NCI-H345 treated with DMSO at 0.1 percent for 48 hours (cell line): ENCODE measurements around the gene ENTPD6.
"Not testable (repeated sequence)": the region's sequence is repeated elsewhere in the genome, so short reads cannot be mapped to it uniquely, and the experiment has no call there.

Experiments
- DNase-seq: peaks from one replicate; lab custom pipeline; 2025; ENCODE audit not compliant: unreplicated experiment; lab: John Stamatoyannopoulos, UW

Gene ENTPD6

DNA sequence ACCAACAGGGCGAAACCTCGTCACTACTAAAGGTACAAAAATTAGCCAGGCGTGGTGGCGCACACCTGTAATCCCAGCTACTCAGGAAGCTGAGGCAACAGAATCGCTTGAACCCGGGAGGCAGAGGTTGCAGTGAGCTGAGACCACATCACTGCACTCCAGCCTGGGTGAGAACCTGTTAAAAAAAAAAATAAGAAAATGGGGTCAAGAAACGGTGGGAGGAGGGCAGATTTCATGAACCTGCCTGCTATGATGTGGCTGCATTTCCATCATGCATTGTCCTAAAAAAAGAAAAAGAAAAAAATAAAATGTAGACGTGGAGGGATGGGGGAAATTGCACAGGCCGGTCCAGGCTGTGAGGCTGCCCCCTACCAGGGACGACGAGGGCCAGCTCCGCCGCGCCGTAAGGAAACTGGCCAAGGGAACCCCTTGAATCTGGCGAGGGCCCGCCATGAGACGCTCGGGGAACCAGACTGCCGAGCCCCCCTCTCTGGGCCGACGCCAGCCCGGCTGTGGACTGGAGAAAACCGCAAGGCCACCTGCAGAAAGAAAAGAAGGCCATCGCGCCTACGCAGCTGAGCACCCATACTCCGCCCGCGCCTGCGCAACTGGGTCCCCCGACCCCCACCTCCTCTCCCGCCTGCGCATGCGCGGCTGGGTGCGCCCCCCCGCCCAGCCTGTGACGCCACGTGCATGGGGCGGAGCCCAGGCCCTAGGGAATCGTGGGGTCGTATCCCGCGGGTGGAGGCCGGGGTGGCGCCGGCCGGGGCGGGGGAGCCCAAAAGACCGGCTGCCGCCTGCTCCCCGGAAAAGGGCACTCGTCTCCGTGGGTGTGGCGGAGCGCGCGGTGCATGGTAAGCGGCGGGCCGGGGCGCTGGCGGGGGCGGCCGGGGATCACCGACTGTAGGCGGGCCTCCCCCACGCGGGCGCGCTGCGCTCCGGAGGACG, at the start of gene ENTPD6:
ENTPD6 (plus strand) TSS at position 699 of the 948 bp plus-strand sequence. CDS start 10,825 bp downstream, outside the sequence.
- peak; percentile 80 for DNase-seq

DNA sequence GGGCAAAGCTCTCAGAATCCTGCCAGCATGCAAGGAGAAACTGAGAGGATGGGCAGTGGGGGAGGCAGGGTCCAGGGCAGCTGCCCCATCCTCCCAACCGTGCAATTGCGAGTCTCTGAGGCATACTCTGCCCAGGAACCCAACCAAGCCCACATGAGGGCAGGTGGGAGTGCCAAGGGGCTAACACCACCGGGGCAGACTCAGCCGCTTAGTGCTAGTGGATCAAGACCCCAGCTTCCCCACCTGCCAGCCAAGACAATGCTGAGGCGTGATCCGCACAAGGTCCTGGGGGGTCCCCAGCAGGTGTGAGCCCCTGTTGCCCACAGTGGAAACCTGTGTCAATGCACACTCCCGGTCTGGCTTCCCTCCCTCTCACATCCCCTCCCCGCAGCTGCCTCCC, 48.5 kb upstream of the ENTPD6 start:
- DNase-seq = no peak

DNA sequence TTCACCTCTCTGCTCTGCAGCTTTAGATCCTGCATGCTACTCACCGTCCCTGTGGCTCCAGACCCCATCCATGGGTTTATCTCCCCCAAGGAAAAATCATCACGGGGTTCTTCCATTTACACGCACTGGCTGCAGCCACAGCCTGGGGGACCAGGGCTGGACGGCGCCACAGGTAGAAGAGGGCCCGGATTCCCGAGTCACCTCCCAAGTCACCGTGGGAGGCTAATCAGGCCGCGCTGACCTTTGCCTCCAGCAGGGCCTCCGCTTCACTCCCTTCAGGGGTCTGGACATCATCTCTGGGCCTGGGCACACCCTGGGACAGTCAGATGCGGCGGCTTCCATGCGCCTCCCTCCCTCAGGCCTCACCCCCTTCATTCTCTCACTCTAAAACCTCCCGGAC, 47.8 kb upstream of the ENTPD6 start:
- DNase-seq = no peak

DNA sequence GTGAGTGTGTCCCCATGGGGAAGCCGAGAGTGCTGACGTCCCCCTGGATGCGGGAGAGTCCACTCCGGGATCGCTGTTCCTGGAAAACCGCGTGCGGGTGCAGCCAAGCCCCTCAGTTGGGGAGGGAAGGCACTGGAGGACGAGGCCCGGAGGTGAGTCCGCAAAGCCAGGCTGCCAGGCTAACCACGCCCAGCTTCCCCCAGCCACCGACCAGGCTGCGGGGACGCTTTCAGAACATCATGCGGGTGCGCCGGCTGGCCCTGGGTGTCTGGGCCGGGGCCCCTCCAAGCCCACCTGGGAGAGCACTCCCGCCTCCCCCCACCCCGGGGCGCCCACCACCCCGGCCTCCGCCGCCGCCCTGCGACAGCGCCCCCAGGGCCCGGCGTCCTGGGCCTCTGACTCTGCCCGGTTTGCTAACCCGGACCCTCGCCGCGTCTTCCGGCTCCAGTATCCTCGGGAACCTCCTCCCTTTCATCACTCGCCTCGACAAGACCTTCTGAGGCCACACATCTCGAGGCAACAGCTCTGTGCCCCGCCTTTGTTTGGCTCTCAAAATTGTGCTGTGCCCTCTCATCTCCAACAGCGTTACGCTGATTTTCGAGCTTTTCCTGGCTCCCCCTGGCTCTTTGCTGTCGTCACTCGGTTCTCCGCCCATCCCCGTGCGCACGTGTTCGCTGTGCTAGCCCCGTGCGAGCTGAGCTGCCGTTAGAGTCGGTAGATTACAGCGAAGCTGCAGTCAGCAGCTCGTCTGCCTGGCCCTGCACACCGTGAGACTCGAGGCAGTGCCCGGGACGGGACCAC, 47.1 kb upstream of the ENTPD6 start:
- no peak for DNase-seq

DNA sequence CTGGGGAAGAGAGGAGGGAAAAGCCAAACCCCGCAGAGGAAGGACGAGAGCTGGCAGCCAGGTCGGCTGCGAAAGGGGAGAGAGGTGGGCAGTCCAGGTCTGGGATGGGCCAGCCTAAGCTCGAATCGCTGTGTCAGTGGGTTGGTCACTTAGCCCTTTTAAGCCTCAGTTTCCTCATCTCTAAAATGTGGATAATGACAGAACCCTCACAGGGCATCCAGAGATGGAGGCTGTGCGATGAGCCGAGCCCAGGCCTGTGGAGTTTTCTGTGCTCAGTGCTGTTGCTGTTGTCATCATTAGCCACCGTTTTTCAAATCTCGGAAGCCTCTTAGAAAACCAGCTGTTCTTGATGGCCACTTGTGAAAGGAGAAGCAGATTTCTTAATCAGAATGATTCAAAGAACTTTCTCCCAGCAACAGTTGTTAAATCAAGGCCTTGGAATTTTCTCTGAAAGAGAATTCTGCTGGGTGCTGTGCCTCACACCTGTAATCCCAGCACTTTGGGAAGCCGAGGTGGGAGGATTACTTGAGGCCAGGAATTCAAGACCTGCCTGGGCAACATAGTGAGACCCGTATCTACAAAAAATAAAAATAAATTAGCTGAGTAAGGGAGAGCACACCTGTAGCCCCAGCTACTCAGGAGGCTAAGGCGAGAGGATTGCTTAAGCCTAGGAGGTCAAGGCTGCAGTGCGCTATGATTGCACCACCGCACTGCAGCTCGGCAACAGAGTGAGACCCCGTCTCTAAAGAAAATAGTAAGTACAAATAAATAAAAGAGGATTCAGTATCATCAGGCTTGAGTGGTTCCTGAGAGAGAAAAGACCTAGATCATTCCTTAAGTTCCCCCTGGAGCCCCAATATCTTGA, 46.3 kb upstream of the ENTPD6 start:
- no peak for DNase-seq

DNA sequence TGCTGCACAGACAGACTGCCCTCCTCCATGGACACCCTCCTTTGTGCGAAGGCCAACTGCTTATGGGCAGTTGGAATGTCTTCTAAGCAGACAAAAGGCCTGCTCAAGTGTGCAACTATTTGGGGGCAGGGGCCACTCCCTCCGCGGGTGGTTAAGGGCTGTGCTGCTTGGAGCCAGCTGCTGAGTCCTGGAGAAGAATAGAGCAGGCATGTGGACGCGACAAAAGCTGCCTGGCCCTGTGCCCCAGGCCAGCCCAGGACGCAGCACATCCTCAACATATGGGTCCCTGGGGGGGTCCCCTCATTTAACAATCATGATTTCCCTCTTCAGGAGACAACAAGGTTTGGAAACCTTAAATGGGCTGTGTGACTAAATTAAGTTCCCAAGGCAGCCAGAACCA, 45.5 kb upstream of the ENTPD6 start:
- no peak for DNase-seq

DNA sequence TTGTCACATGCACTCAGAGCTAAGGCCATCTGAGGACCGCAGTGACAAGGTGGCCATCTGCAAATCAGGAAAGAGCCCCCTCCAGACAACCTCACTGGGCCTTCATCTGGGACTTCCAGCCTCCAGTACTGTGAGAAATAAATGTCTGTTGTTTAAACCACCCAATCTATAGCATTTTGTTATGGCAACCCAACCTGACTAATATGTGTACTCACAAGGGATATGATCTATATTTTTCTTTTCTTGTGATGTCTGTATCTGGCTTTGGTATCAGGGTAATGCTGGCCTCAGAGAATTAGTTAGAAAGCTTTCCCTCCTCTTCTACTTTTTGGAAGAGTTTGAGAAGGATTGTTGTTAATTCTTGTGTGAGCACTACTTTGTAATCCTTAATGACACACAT, 37.5 kb upstream of the ENTPD6 start:
- DNase-seq = no peak

DNA sequence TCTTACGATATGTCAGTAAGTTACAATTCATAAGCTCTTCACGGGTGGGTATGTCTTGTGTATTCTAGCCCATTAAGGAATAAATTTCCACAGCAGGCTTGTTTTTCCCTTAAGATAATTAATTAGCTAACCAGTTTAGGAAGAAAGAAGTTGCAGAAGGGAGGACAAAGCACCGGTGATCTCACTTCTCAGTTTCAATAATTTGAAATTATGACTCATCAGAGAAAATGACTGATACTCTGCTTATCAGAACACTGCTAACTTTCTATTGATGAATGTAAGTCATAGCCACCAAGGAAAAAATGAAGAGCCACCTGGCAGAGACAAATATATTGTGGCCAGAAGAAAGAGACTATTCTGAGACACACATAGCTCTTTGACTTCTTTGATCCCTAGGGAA, 35.0 kb upstream of the ENTPD6 start:
- no peak for DNase-seq

DNA sequence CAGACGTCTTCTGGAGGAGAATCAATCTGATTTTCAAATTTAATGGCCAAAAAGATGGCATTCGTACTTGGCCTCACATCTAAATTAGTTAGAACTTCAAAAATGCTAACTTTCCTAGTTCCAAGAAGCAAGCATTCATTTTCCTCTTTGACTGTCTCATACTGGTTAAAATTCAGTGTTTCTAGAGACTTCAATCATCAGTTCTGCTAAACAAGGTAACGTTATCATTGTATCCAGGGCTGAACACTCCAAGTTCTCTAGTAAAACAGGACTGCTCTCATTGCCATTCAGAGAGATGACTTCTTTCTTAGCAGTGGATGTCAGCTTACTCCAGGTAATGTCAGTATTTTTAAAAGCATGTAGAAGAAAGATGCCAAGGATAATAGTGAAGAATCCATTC, 34.6 kb upstream of the ENTPD6 start:
- DNase-seq = no peak

DNA sequence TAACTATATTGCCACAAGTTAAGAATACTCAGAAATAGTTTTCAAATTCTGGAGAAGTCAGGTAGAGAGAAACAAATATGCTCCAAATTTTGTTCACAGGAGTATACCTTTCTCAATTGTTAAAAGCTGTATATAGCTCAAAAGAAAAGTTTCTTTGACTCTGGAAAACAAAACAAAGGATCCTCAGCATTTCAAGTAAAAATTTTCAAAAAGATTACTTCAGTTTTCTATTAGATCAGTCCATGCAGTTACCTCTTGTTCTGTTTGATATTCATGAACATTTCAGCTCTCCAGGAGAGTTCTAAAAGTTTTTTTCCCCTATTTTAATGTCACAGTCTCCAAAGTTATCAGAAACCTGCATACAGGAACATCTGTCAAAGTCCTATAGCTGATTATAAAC, 30.4 kb upstream of the ENTPD6 start:
- DNase-seq = no peak

DNA sequence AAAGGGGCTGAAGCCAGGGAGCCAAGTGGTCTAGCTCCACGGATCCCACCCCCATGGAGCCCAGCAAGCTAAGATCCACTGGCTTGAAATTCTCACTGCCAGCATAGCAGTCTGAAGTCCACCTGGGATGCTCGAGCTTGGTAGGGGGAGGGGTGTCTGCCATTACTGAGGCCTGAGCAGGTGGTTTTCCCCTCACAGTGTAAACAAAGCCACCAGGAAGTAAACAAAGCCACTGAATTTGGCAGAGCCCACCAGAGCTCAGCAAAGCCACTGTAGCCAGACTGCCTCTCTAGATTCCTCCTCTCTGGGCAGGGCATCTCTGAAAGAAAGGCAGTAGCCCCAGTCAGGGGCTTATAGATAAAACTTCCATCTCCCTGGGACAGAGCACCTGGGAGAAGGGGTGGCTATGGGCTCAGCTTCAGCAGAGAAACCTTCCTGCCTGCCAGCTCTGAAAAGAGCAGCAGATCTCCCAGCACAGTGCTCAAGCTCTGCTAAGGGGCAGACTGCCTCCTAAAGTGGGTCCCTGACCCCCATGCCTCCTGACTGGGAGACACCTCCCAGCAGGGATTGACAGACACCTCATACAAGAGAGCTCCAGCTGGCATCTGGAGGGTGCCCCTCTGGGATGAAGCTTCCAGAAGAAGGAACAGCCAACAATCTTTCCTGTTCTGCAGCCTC, 29.3 kb upstream of the ENTPD6 start:
- DNase-seq = not testable (repeated sequence)

DNA sequence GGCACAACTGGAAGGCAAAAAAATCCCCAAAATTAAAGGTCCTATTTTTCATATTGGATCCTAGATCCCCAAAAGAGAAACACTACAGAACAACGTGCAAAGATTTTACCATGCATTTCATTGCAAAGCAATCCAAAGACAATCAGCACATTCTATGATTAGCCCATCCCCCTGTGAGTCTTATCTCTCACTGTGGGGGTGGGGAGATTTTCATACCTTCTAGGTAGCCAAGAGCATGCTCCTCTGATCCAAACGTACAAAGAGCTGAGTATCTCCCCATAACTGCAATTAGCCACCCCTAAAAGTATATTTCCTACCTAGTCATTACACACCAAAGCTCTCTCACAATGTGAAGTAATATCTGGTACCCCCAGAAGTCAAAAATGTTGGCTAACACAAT, 22.2 kb upstream of the ENTPD6 start:
- DNase-seq = no peak

DNA sequence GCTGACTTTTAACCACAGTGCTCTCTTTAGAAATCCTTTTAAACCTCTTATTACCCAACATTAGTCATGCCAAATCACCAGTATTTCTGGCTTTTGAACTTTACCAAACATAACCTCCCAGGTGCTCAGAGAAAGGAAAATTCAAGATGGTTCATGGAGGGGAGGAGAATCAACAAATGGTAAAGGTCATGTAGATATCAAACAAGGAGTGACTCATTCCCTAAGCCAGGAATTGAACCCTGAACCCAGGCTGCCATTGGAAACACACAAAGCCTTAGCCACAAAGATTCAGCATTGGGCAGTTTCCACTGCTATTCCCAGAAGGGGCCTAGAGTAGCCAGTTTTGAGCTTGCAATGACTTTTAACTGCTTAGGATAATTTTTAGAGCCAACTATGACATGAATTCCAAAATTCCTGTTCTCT, 21.6 kb upstream of the ENTPD6 start:
- no peak for DNase-seq

DNA sequence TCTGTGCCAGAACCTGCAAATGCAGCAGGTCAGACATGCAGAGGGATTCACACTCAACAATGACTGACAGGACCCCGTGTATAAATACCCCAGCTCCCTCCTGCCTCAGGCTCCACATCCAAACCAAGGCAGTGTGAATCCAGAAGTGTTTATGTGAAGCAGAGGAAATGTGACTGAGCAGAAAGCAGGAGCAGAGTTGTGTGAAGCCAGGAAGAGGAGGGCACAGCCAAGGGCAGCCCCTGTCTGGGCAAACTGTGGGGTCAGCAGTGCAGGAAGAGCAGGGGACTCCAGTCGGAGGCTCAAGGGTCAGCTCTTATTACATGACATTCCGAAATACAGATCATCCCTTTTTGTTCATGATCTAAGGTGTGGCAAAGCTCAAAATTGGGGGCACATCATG, 19.3 kb upstream of the ENTPD6 start:
- no peak for DNase-seq

DNA sequence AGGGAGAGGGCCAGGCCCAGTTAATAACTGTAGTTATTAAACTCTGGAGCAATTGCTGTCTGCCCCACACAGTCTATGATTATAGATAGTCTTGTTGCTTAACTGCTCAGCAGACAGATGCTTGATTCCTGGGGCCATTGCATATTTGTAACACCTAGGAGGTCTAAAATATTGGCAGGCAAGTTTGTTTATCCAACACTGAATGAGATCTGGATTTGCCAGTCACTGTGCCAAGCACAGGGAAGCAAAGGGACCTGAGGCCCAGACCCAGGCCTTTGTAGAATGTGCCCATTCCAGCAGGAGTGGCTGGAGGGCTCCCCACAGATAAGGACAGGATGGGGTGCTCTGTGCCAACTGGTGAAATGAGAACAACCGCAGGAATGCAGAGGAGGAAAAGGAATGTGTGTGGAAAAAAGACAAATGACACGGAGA, 17.6 kb upstream of the ENTPD6 start:
- DNase-seq = no peak

DNA sequence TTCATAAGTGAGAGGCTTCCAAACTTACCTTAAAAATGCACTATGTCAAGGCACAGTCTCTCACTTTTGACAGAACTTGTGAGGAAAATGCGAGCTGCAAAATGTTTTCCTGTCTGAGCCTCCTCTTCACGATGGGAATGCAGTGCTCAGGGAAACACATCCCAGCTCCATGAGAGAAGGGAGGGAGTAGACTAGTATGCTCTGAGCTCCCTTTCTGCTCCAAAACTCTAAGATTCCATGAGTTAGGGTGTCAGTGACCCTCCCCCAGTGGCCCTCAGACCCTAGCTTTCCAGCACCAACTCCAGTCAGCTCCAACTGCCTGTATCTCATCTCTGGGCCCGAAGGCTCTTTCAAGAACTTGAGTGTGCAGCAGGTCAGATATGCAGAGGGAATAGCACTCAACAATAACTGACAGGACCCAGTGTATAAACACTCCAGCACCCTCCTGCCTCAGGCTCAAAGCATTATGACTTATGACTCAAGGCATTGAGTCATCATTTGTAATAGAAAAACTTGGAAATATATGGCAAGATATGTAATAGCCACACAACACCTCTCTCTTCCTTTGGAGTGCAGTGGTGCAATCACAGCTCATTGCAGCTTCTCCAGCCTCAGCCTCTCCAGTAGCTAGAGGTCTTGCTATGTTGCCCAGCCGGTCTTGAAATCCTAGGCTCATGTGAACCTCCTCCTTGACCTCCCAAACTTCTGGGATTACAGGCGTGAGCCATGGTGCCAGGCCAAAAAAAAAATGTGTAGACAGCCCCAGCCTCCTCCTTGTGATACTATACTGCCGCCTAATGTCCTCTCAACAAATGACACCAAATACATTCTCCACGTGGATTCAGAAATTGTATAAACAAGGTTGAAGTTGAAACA, 16.7 kb upstream of the ENTPD6 start:
- peak; percentile 41 for DNase-seq

DNA sequence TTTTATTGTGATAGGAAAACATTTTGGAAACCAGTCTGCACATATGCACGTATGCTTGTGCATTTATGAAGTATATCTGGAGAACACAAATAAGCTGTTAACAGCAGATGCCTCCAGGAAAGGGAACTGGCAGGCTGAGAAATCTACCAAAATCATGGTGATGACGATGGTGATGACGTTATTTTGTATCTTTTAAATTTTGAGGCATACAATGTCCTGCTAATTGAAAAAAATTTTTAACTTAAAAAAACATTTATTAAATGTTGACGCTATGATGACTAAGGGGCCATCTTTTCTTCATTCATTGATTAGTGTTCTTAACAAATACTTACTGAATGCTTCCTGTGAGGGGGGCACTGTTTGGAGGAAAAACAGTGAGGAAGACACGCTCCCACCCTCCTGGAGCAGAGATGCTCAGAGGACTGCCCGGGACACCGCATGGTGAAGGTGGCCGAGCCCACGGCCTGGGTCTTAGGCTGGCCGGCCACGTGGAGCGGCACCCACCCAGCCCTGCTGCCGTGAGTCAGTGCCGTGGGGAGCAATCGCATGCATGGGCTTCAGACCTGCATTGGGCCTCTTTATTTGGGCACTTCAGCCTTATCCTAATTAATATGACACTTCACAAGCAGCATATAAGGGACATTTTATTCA, 15.9 kb upstream of the ENTPD6 start:
- no peak for DNase-seq

DNA sequence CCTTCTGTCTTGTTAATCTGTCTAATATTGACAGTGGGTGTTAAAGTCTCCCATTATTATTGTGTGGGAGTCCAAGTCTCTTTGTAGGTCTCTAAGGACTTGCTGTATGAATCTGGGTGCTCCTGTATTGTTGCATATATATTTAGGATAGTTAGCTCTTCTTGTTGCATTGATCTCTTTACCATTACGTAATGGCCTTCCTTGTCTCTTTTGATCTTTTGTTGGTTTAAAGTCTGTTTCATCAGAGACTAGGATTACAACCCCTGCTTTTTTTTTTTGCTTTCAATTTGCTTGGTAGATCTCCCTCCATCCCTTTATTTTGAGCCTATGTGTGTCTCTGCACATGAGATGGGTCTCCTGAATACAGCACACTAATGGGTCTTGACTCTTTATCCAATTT, 11.1 kb upstream of the ENTPD6 start:
- DNase-seq = not testable (repeated sequence)

DNA sequence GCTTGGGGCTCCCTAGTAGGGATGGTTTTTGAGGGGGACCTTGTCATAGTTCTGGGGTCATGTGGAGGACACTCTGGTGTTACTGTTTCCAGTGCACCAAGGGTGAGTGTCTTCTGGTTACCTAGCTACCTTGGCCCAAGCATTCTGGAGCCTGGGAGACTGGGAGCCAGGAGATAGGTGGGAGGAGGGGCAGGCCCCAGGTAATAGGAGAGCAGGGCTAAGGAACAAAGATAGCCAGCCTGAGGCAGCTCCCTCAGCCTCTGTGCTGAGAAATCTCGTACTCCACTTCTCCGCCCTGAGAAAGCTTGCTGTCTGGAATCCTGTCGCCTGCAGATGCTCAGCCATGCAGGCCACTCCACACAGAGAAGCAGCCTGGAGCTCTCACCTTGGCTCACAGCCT, 8.3 kb upstream of the ENTPD6 start:
- no peak for DNase-seq
